ENCODE measurements around the gene KRTAP10-7.

DNA sequence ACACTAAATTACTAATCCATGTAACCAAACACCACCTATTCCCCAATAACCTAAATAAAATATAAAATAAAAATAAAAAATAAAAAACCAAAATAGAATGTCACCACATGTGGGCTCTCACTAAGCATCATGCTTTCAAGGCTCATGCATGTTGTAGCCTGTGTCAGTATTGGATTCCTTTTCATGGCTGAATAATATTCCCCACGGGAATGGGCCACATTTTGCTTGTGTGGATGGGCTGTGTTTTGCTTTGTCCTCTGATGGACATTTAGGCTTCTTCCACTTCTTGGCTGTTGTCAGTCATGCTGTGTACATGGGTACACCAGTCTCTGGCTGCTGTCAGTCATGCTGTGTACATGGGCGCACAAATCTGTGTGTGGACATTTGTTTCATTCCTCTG lies 11.3 kb upstream of the KRTAP10-7 start:
- TF ChIP-seq, protein P1, sequence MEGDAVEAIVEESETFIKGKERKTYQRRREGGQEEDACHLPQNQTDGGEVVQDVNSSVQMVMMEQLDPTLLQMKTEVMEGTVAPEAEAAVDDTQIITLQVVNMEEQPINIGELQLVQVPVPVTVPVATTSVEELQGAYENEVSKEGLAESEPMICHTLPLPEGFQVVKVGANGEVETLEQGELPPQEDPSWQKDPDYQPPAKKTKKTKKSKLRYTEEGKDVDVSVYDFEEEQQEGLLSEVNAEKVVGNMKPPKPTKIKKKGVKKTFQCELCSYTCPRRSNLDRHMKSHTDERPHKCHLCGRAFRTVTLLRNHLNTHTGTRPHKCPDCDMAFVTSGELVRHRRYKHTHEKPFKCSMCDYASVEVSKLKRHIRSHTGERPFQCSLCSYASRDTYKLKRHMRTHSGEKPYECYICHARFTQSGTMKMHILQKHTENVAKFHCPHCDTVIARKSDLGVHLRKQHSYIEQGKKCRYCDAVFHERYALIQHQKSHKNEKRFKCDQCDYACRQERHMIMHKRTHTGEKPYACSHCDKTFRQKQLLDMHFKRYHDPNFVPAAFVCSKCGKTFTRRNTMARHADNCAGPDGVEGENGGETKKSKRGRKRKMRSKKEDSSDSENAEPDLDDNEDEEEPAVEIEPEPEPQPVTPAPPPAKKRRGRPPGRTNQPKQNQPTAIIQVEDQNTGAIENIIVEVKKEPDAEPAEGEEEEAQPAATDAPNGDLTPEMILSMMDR (conservative IDR thresholded peaks at IDR 0.05 in 1 of 2, IDR thresholded peaks at IDR 0.05 in 1 of 2; ENCODE audit: low read depth in 1 of 2, low read length in 2 of 2), result no peak
- no peak for TF ChIP-seq EZH2 (IDR thresholded peaks at IDR 0.05; ENCODE audit: low read length, missing control alignments)
